Right cardiac atrium (tissue), 5 donors: Measurements from ENCODE around the gene THRSP. TPM values are rescaled to one million over a fixed set of nuclear protein-coding genes. Genes with fewer than 3 reads are reported as not detected.

Source experiments
- ATAC-seq, 2 donors: fragments of 200-7000 bp; cut with Tn5 transposase; one replicate each; pipeline versions ENCODE4 v1.8.0 to v1.9.1; 2020; ENCODE audit warnings: moderate library complexity in 2 of 2, mild to moderate bottlenecking in 1 of 2
- DNase-seq, 3 donors: peaks; one replicate each; pipeline ENCODE4 v3.0.0-alpha.2; 2020
- H3K27ac ChIP-seq: one replicate; pipeline ENCODE4 v1.5.1; 2013; ENCODE audit warnings: mild to moderate bottlenecking, low read length, control low read depth, moderate library complexity
- H3K27me3 ChIP-seq: one replicate; pipeline ENCODE4 v1.6.1; 2013; ENCODE audit not compliant: control insufficient read depth, insufficient read depth
- H3K4me1 ChIP-seq: one replicate; pipeline ENCODE4 v1.6.1; 2013; ENCODE audit warnings: low read length; ENCODE audit not compliant: control insufficient read depth, insufficient read depth
- H3K4me3 ChIP-seq: one replicate; pipeline ENCODE4 v1.5.1; 2013; ENCODE audit warnings: low read length, control low read depth
- H3K9me3 ChIP-seq: one replicate; pipeline ENCODE4 v1.6.1; 2013; ENCODE audit warnings: low read length; ENCODE audit not compliant: control insufficient read depth
- WGBS: extraction: QIAGEN DNeasy Blood & Tissue Kit; methylation state at CpG from one replicate; pipeline ENCODE4 v1.1.7; 2013; 5-methylcytosine and 5-hydroxymethylcytosine counted together
- intact Hi-C, 4 donors: fragments of 100-400 bp; cut with DNase I; formaldehyde crosslinking; loops; one replicate each; pipeline versions ENCODE4 v1.11.0 to v1.14.0; 2022 to 2023
- polyA plus RNA-seq: library from polyadenylated mRNA; stranded (reverse); fragments of 200-250 nt; gene quantifications from one replicate; pipeline ENCODE4 v1.2.3, GENCODE V29; 2013
- total RNA-seq, 4 donors: library from RNA; stranded (reverse); fragmentation: NEBNext Ultra II Directional; extraction: Animal tissue kit (Norgen Biotek cat#: 25700); gene quantifications; one replicate each; pipeline ENCODE4 v1.2.1, GENCODE V29; 2021
- donor health status: healthy with polysubstance abuse.
- donor health status: DM: no; HTN: yes; CAD: no.
- donor health status: DM: no; HTN: no; CAD: no.
- donor health status: DM: no; HTN: yes; CAD: no; lungs with severe emphysema.
- donor health status: DM: yes; HTN: yes; CAD: no.

The THRSP gene
- total and polyA plus RNA-seq, 5 donors = 0.66 to 80.3 (median 4.3) TPM; not detected in 1

GRCh38 chr11:78100676-78101472 lies 37.2 kb downstream of the THRSP start:
- Histone ChIP-seq H3K27me3 (no peaks in the 10 kb centered on the region), H3K9me3 (no peaks in the 10 kb centered on the region), H3K4me3 (no peak overlapping the region), H3K27ac (no peak overlapping the region), H3K4me1 (no peaks in the 10 kb centered on the region)
- DNase-seq (no peak), ATAC-seq (no peak)
- 87% methylated on average over 2 of the region's 2 CpGs for WGBS
- intact Hi-C loops = no loop called here

DNA sequence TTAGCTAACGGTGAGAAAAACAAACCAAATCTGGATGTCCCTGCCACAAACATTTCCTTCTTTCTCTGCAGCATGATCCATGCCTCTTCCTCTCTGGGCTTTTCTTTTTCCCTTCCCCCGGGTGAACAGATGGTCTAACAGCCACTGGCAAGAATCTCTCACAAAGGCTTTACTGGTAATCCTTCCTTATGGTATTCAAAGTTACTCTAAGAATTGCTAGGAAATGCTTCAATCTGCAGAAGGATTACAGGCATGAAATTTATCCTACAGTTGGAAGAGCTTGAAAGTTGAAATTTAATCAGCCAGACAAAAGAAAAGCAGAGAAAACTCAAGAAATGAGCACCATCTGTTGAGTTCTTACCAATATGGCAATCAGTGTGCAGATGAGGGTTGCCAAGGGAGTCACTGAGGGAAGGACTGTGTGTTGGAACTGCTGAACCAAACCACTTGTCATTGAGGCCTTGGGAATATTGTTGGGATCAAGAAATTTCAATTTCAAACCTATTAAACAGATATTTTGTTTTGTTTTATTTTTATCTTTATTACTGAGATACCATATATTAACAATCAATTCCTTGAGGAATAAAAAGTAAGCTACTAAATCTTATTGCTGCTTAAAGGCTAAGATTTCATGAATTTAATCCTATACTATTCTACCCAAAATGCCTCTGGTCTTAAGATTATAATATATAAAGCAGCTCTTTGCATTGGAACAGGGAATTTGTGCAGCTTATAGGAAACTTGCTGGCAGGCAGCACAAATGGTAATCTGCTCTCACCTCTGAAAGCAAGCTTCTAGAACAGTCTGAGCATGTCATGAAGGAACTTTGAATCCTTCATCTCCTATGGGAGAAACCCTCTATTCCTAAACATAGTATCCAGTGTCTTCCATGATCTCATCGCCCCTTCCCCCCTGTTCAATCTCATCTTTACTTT lies 45.7 kb downstream of the THRSP start:
- WGBS = 74% methylated on average over 3 of the region's 3 CpGs
- Histone ChIP-seq H3K9me3 (no peaks in the 10 kb centered on the region), H3K4me1 (no peaks in the 10 kb centered on the region), H3K27ac (no peak overlapping the region), H3K27me3 (no peaks in the 10 kb centered on the region), H3K4me3 (no peak overlapping the region)
- ATAC-seq (no peak), DNase-seq (no peak)
- intact Hi-C loops = no loop called here

DNA sequence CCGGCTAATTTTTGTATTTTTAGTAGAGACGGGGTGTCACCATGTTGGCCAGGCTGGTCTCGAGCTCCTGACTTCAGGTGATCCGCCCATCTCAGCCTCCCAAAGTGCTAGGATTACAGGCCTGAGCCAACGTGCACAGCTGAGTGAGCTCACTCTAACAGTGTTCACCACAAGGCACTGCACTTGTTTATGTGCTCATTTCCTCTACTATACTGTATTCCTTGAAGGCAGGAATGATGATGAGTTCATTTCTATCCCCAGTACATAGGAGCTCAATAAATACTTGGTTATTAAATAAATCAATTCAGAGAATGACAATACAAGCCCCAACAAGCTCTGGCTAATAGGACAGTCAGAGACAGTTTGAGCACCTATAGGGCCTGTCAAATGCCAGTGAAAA lies 46.7 kb downstream of the THRSP start:
- DNase-seq = no peak
- H3K27ac ChIP-seq = no peak overlapping the region
- no peaks in the 10 kb centered on the region for H3K4me1 ChIP-seq
- intact Hi-C loops = no loop called here
- no peaks in the 10 kb centered on the region for H3K9me3 ChIP-seq
- no peak for ATAC-seq
- WGBS = 93% methylated on average over 5 of the region's 5 CpGs
- H3K27me3 ChIP-seq = no peaks in the 10 kb centered on the region
- no peak overlapping the region for H3K4me3 ChIP-seq

DNA sequence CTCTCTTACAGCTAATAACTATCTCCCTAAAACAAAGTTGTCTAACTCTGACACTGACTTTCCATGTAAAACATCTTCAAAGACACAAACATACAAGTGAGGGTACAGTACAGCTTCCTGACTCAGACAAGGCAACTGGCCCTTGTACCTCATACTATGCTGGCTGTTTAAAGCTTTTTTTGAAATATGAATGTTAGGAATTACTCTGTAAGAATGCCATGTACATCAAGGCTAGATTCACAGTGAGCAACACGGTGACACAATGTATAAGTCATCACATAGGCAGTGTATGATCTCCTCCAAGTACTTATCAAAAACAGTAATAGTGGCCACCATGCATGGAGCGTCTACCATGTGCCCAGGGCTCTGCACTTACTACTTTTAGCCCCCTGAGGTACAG lies 47.2 kb downstream of the THRSP start:
- Histone ChIP-seq H3K9me3 (no peaks in the 10 kb centered on the region), H3K4me3 (no peak overlapping the region), H3K27ac (no peak overlapping the region), H3K27me3 (no peaks in the 10 kb centered on the region), H3K4me1 (no peaks in the 10 kb centered on the region)
- intact Hi-C loops = no loop called here
- 95% methylated on average over 2 of the region's 2 CpGs for WGBS
- DNase-seq = no peak
- ATAC-seq = no peak

DNA sequence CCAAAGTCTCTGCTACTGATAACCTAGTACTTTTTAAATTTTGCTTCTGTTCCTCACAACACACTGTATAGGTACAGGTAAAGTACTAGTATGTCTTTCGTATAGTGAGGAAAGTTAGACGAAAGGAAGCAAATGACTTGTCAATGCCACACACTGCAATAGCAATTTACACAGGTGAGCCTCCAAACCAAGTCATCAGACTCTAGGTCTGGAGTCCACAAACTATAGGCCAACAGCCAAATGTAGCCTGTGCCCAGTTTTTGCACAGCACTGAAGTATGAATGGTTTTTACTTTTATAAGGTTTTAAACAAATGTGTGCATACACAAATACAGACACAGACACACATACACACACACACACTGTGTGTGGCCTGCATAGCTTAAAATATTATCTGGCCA lies 47.6 kb downstream of the THRSP start:
- WGBS = 95% methylated on average over 2 of the region's 2 CpGs
- ATAC-seq (no peak), DNase-seq (no peak)
- H3K4me3 ChIP-seq = no peak overlapping the region
- no peaks in the 10 kb centered on the region for H3K27me3 ChIP-seq
- intact Hi-C loops = no loop called here
- H3K27ac ChIP-seq = no peak overlapping the region
- H3K4me1 ChIP-seq = no peaks in the 10 kb centered on the region
- H3K9me3 ChIP-seq = no peaks in the 10 kb centered on the region

GRCh38 chr11:78112582-78113275 lies 49.1 kb downstream of the THRSP start:
- 85% methylated on average over 6 of the region's 6 CpGs for WGBS
- Histone ChIP-seq H3K9me3 (no peaks in the 10 kb centered on the region), H3K27me3 (no peaks in the 10 kb centered on the region), H3K4me1 (no peaks in the 10 kb centered on the region), H3K27ac (no peak overlapping the region), H3K4me3 (no peak overlapping the region)
- DNase-seq (no peak), ATAC-seq (no peak)
- intact Hi-C loops = no loop called here

Other genes starting within 250 kb of the THRSP start
- 10 to 100 TPM; 41.3 to 53.1 (median 46.2) TPM for gene RSF1, start 243.1 kb upstream of the THRSP start, total RNA-seq
- gene RSF1, start 243.1 kb upstream of the THRSP start, polyA plus RNA-seq = 11.0 TPM
- 100 to 1,000 TPM in 1 of 4 donors, 10 to 100 TPM in 3; 67.4 to 114 (median 86.7) TPM for gene AAMDC, start 242.7 kb upstream of the THRSP start, total RNA-seq
- gene AAMDC, start 242.7 kb upstream of the THRSP start, polyA plus RNA-seq = 237 TPM
- gene INTS4, start 69.2 kb upstream of the THRSP start, total RNA-seq = 10 to 100 TPM; 14.1 to 15.3 (median 14.9) TPM
- gene INTS4, start 69.2 kb upstream of the THRSP start, polyA plus RNA-seq = 9.3 TPM
- under 1 TPM in 3 of 4 donors, not detected in 1; 0.43 to 0.56 (median 0.45) TPM for gene KCTD14, start 40.6 kb upstream of the THRSP start, total RNA-seq
- gene KCTD14, start 40.6 kb upstream of the THRSP start, polyA plus RNA-seq = 0.36 TPM
- 100 to 1,000 TPM; 238 to 276 (median 258) TPM for gene NDUFC2, start 16.0 kb downstream of the THRSP start, total RNA-seq
- gene NDUFC2, start 16.0 kb downstream of the THRSP start, polyA plus RNA-seq = 298 TPM
- gene ALG8, start 75.8 kb downstream of the THRSP start, total RNA-seq = 10 to 100 TPM; 13.2 to 26.0 (median 20.0) TPM
- 27.2 TPM for gene ALG8, start 75.8 kb downstream of the THRSP start, polyA plus RNA-seq
- 10 to 100 TPM in 2 of 4 donors, 1 to 10 TPM in 2; 8.4 to 10.7 (median 10.2) TPM for gene KCTD21, start 124.8 kb downstream of the THRSP start, total RNA-seq
- gene KCTD21, start 124.8 kb downstream of the THRSP start, polyA plus RNA-seq = 4.6 TPM
- 10 to 100 TPM; 10.5 to 16.6 (median 12.1) TPM for gene USP35, start 125.1 kb downstream of the THRSP start, total RNA-seq
- gene USP35, start 125.1 kb downstream of the THRSP start, polyA plus RNA-seq = 7.5 TPM